Hepatocyte (in vitro differentiated cells): Measurements from ENCODE around the gene PPP1R1B. TPM values are rescaled to one million over a fixed set of nuclear protein-coding genes. Genes with fewer than 3 reads are reported as not detected.

Experiments used
- DNase-seq: peaks from one replicate; pipeline ENCODE4 v3.0.0-alpha.2; 2016; ENCODE audit warnings: low spot score
- H2AFZ ChIP-seq: fragments of 200-600 bp; sonication (generic); 2 replicates; pipeline ENCODE4 v1.6.0; 2016; ENCODE audit warnings: antibody characterized with exemption, mild to moderate bottlenecking
- H3K27ac ChIP-seq: fragments of 200-600 bp; sonication (generic); 2 replicates; pipeline ENCODE4 v1.5.1; 2016; ENCODE audit warnings: mild to moderate bottlenecking
- H3K27me3 ChIP-seq: fragments of 200-600 bp; sonication (generic); 2 replicates; pipeline ENCODE4 v1.6.1; 2016
- H3K36me3 ChIP-seq: fragments of 200-600 bp; sonication (generic); replicated peaks from 2 replicates; pipeline ENCODE4 v1.5.1; 2016; ENCODE audit warnings: low read depth; ENCODE audit not compliant: insufficient read depth
- H3K4me1 ChIP-seq: fragments of 200-600 bp; sonication (generic); 2 replicates; pipeline ENCODE4 v1.5.1; 2016; ENCODE audit warnings: mild to moderate bottlenecking, moderate library complexity; ENCODE audit not compliant: insufficient read depth
- H3K4me2 ChIP-seq: fragments of 200-600 bp; sonication (generic); 2 replicates; pipeline ENCODE4 v1.6.0; 2016
- H3K4me3 ChIP-seq: fragments of 200-600 bp; sonication (generic); 2 replicates; pipeline ENCODE4 v1.5.1; 2016; ENCODE audit warnings: mild to moderate bottlenecking
- H3K79me2 ChIP-seq: fragments of 200-600 bp; sonication (generic); 2 replicates; pipeline ENCODE4 v1.6.0; 2017; ENCODE audit warnings: mild to moderate bottlenecking
- H3K9me2 ChIP-seq: fragments of 200-600 bp; sonication (generic); replicated peaks from 2 replicates; pipeline ENCODE4 v1.6.0; 2017; ENCODE audit warnings: mild to moderate bottlenecking; ENCODE audit not compliant: insufficient read depth
- H3K9me3 ChIP-seq: fragments of 200-600 bp; sonication (generic); 2 replicates; pipeline ENCODE4 v1.5.1; 2016; ENCODE audit warnings: low read depth, mild to moderate bottlenecking
- H4K20me1 ChIP-seq: fragments of 200-600 bp; sonication (generic); 2 replicates; pipeline ENCODE4 v1.6.0; 2016; ENCODE audit warnings: mild to moderate bottlenecking; ENCODE audit not compliant: insufficient read depth, poor library complexity, severe bottlenecking
- CTCF ChIP-seq: fragments of 200-600 bp; sonication (generic); IDR thresholded peaks from 2 replicates; pipeline ENCODE4 v1.5.1; 2016; ENCODE audit warnings: antibody characterized with exemption, mild to moderate bottlenecking; ENCODE audit not compliant: poor library complexity
- EZH2 ChIP-seq: fragments of 200-600 bp; sonication (generic); IDR thresholded peaks from 2 replicates; pipeline ENCODE4 v1.6.1; 2016; ENCODE audit warnings: antibody characterized with exemption, mild to moderate bottlenecking, borderline replicate concordance
- EZH2phosphoT487 ChIP-seq: fragments of 200-600 bp; sonication (generic); IDR thresholded peaks from one replicate; pipeline ENCODE4 v1.6.1; 2018; ENCODE audit warnings: antibody characterized with exemption, mild to moderate bottlenecking, low read depth, moderate library complexity; ENCODE audit not compliant: unreplicated experiment, severe bottlenecking
- WGBS: methylation state at CpG from one replicate; pipeline ENCODE4 v1.1.6; 2016; ENCODE audit warnings: low lambda C conversion rate; ENCODE audit errors: missing lambda C conversion rate; 5-methylcytosine and 5-hydroxymethylcytosine counted together
- polyA plus RNA-seq: library from polyadenylated mRNA; unstranded; fragments of >200 nt; fragmentation: Nextera tagmentation; extraction: Ambion mirVana; gene quantifications from 2 replicates; pipeline ENCODE4 v1.2.1, GENCODE V29; 2016
- total RNA-seq: library from RNA; depleted of rRNA; stranded (reverse); fragments of >200 nt; gene quantifications from 2 replicates; pipeline ENCODE4 v1.2.3, GENCODE V29; 2014

The PPP1R1B gene
- total and polyA plus RNA-seq, 2 experiments from 2014 or later = 1.5 to 3.7 TPM

GRCh38 chr17:39622380-39623006 is 4.3 kb upstream of the PPP1R1B start:
- Histone ChIP-seq H3K36me3 (no peaks in the 10 kb centered on the region), H3K9me3 (no peaks in the 10 kb centered on the region), H3K27me3 (peaks cover 44% of the 10 kb centered on the region), H3K9me2 (no peaks in the 10 kb centered on the region), H3K27ac (no peak overlapping the region), H3K79me2 (no peaks in the 10 kb centered on the region), H3K4me1 (peaks cover 21% of the 10 kb centered on the region), H4K20me1 (no peaks in the 10 kb centered on the region), H2AFZ (no peak overlapping the region), H3K4me2 (peak overlapping the region; percentile 66), H3K4me3 (no peak overlapping the region)
- TF ChIP-seq EZH2 (no peak), CTCF (no peak), EZH2phosphoT487 (no peak)
- 74% methylated on average over 16 of the region's 16 CpGs for WGBS
- DNase-seq = no peak

GRCh38 chr17:39623356-39623950 is 3.3 kb upstream of the PPP1R1B start:
- Histone ChIP-seq H3K27me3 (peaks cover 52% of the 10 kb centered on the region), H4K20me1 (no peaks in the 10 kb centered on the region), H3K4me3 (no peak overlapping the region), H3K9me2 (no peaks in the 10 kb centered on the region), H3K36me3 (no peaks in the 10 kb centered on the region), H3K4me1 (peaks cover 23% of the 10 kb centered on the region), H2AFZ (no peak overlapping the region), H3K79me2 (no peaks in the 10 kb centered on the region), H3K4me2 (no peak overlapping the region), H3K27ac (no peak overlapping the region), H3K9me3 (no peaks in the 10 kb centered on the region)
- TF ChIP-seq EZH2phosphoT487 (no peak), CTCF (peak; percentile 86)
- peak; percentile 86 for DNase-seq
- WGBS = 2% methylated on average over 14 of the region's 16 CpGs

- TF ChIP-seq EZH2 (no peak), EZH2phosphoT487 (no peak), CTCF (no peak)
- H3K79me2 ChIP-seq = no peaks in the 10 kb centered on the region
- no peak overlapping the region for H3K27ac ChIP-seq
- H3K4me3 ChIP-seq = no peak overlapping the region
- no peaks in the 10 kb centered on the region for H3K36me3 ChIP-seq
- no peaks in the 10 kb centered on the region for H4K20me1 ChIP-seq
- H3K9me3 ChIP-seq = no peaks in the 10 kb centered on the region
- DNase-seq = no peak
- no peak overlapping the region for H2AFZ ChIP-seq
- no peak overlapping the region for H3K4me2 ChIP-seq
- no peaks in the 10 kb centered on the region for H3K9me2 ChIP-seq
- H3K4me1 ChIP-seq = peaks cover 19% of the 10 kb centered on the region
- H3K27me3 ChIP-seq = peaks cover 51% of the 10 kb centered on the region
- 69% methylated on average over 7 of the region's 8 CpGs for WGBS
Measured at GRCh38 chr17:39624313-39624712, 2.4 kb upstream of the PPP1R1B start.
